ENCODE data around the gene ZG16.

DNA sequence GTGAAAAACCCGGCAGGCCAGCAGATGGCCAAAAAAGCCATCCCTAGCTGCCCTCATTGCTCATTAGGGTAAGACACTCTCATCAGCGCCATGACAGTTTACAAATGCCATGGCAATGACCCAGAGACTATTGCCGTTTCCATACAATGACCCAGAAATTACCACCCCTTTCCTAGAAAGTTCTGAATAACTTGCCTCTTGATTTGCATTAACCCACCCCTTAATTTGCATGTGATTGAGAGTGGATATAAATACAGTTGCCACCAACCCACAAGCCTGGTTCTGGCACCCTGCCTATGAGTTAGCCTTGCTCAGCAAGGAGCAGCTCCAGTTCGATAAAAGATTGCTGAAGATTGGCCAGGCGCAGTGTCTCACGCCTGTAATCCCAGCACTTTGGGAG, 16.2 kb upstream of the ZG16 start:
- TF ChIP-seq, protein P1, sequence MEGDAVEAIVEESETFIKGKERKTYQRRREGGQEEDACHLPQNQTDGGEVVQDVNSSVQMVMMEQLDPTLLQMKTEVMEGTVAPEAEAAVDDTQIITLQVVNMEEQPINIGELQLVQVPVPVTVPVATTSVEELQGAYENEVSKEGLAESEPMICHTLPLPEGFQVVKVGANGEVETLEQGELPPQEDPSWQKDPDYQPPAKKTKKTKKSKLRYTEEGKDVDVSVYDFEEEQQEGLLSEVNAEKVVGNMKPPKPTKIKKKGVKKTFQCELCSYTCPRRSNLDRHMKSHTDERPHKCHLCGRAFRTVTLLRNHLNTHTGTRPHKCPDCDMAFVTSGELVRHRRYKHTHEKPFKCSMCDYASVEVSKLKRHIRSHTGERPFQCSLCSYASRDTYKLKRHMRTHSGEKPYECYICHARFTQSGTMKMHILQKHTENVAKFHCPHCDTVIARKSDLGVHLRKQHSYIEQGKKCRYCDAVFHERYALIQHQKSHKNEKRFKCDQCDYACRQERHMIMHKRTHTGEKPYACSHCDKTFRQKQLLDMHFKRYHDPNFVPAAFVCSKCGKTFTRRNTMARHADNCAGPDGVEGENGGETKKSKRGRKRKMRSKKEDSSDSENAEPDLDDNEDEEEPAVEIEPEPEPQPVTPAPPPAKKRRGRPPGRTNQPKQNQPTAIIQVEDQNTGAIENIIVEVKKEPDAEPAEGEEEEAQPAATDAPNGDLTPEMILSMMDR (IDR thresholded peaks at IDR 0.05) = no peak
- no peak for TF ChIP-seq POLR2A (IDR thresholded peaks at IDR 0.05)

Data from right lobe of liver (tissue), 4 donors.